ENCODE results near the gene LRRC14B.

The LRRC14B gene

GRCh38 chr5:174876-175465 is 16.3 kb upstream of the LRRC14B start:
- no peak for DNase-seq (ENCODE audit: low spot score)

GRCh38 chr5:176296-176823 is 14.9 kb upstream of the LRRC14B start:
- DNase-seq (ENCODE audit: low spot score) = no peak

GRCh38 chr5:178110-178509 is 13.2 kb upstream of the LRRC14B start:
- no peak for DNase-seq (ENCODE audit: low spot score)

- DNase-seq (ENCODE audit: low spot score) = no peak
These were observed 11.9 kb upstream of the LRRC14B start for GRCh38 chr5:179401-179800.

- DNase-seq (ENCODE audit: low spot score) = no peak
These were observed 10.9 kb upstream of the LRRC14B start for GRCh38 chr5:180286-180918.

GRCh38 chr5:181160-181559 is 10.1 kb upstream of the LRRC14B start:
- no peak for DNase-seq (ENCODE audit: low spot score)

- no peak for DNase-seq (ENCODE audit: low spot score)
These were observed 9.7 kb upstream of the LRRC14B start for GRCh38 chr5:181566-181965.

GRCh38 chr5:182126-182525 is 9.2 kb upstream of the LRRC14B start:
- DNase-seq (ENCODE audit: low spot score) = no peak

- DNase-seq (ENCODE audit: low spot score) = no peak
These were observed 6.8 kb upstream of the LRRC14B start for GRCh38 chr5:184471-184870.

GRCh38 chr5:185095-186070 is 5.9 kb upstream of the LRRC14B start:
- no peak for DNase-seq (ENCODE audit: low spot score)

GRCh38 chr5:186091-187041 is 4.9 kb upstream of the LRRC14B start:
- DNase-seq (ENCODE audit: low spot score) = no peak

GRCh38 chr5:187042-187431 is 4.3 kb upstream of the LRRC14B start:
- DNase-seq (ENCODE audit: low spot score) = no peak

- DNase-seq (ENCODE audit: low spot score) = no peak
These were observed 3.5 kb upstream of the LRRC14B start for GRCh38 chr5:187617-188451.

- peak; percentile 89 for DNase-seq (ENCODE audit: low spot score)
These were observed 2.5 kb upstream of the LRRC14B start for GRCh38 chr5:188488-189481.

- no peak for DNase-seq (ENCODE audit: low spot score)
These were observed 1.8 kb upstream of the LRRC14B start for GRCh38 chr5:189486-189885.

- DNase-seq (ENCODE audit: low spot score) = no peak
These were observed 1.3 kb upstream of the LRRC14B start for GRCh38 chr5:189976-190365.

- DNase-seq (ENCODE audit: low spot score) = no peak
These were observed 794 bp upstream of the LRRC14B start for GRCh38 chr5:190366-191035.

GRCh38 chr5:191949-192690 is 825 bp downstream of the LRRC14B start:
- DNase-seq (ENCODE audit: low spot score) = no peak
